Tibial nerve (tissue), 3 donors: ENCODE data around the gene PFDN1.

ENCODE experiments used
- POLR2A ChIP-seq, 2 donors: fragments of 450-650 bp; IDR thresholded peaks; one replicate each; pipeline ENCODE4 v1.6.1; 2017; ENCODE audit warnings: antibody characterized with exemption in 2 of 2, mild to moderate bottlenecking in 2 of 2, moderate library complexity in 2 of 2
- TF ChIP-seq, protein P1 (sequence below), 5 experiments: fragments of 200-600 bp in 3 of 5; fragments of 450-650 bp in 2 of 5; sonication (generic) in 3 of 5; IDR thresholded peaks; one replicate each; pipeline ENCODE4 v1.5.1; 2016 to 2019; ENCODE audit warnings: antibody characterized with exemption in 5 of 5, mild to moderate bottlenecking in 3 of 5, moderate library complexity in 2 of 5

DNA sequence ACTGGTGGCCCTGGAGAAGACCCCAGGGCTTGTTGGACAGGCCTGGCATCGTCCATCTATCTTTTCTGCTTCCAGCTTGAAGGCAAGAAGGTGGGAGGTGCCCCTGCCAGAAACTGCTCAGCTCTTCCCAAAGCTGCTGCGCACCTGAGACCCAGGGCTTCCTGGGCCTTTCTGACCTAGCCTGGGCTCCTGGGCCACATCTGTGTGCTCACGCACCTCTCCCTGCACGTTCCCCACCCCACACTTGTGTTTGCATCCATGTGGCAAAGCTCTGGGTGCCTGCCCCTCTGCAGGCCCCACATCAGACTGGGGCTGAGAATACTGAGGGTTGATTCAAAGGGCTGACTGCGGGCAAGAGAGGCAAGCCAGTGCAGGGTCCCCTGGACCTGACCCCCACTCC is 63.4 kb downstream of the PFDN1 start:
- no peak for TF ChIP-seq POLR2A (IDR thresholded peaks at IDR 0.05)
- TF ChIP-seq, protein P1, sequence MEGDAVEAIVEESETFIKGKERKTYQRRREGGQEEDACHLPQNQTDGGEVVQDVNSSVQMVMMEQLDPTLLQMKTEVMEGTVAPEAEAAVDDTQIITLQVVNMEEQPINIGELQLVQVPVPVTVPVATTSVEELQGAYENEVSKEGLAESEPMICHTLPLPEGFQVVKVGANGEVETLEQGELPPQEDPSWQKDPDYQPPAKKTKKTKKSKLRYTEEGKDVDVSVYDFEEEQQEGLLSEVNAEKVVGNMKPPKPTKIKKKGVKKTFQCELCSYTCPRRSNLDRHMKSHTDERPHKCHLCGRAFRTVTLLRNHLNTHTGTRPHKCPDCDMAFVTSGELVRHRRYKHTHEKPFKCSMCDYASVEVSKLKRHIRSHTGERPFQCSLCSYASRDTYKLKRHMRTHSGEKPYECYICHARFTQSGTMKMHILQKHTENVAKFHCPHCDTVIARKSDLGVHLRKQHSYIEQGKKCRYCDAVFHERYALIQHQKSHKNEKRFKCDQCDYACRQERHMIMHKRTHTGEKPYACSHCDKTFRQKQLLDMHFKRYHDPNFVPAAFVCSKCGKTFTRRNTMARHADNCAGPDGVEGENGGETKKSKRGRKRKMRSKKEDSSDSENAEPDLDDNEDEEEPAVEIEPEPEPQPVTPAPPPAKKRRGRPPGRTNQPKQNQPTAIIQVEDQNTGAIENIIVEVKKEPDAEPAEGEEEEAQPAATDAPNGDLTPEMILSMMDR (IDR thresholded peaks at IDR 0.05), result no peak
